ENCODE data around the gene SLC44A3.

- TF ChIP-seq POLR2A (IDR thresholded peaks at IDR 0.05): no peak
- TF ChIP-seq CTCF (IDR thresholded peaks at IDR 0.05): no peak
Observed at GRCh38 chr1:94892604-94893254, 72.6 kb downstream of the SLC44A3 start.
